HCT116 (cell line): ENCODE measurements around the gene PIMREG. TPM values are rescaled to one million over a fixed set of nuclear protein-coding genes. Genes with fewer than 3 reads are reported as not detected.

Source experiments
- ATAC-seq: fragments of 200-7000 bp; cut with Tn5 transposase; 2 replicates; pipeline ENCODE4 v1.9.1; 2020; ENCODE audit warnings: mild to moderate bottlenecking, moderate library complexity
- BruUV-seq: library from RNA; stranded (reverse); fragments of 400-500 nt; replicated peaks from 2 replicates; lab custom pipeline; 2021; lab: Mats Ljungman, UMichigan
- CTCF ChIA-PET: fragments of 300-600 bp; sonication (Branson Sonifier 250); formaldehyde crosslinking; loops from one replicate; lab custom pipeline; 2021; ENCODE audit warnings: antibody characterized with exemption; lab: Charles Lee
- POLR2A ChIA-PET: fragments of 300-600, 350-600 bp; sonication (Branson Sonifier 250); formaldehyde crosslinking; loops from one replicate; lab custom pipeline; 2021; ENCODE audit warnings: antibody characterized with exemption; lab: Charles Lee
- RAD21 ChIA-PET, 2 experiments: fragments of 300-600 bp; sonication (Branson Sonifier 250); formaldehyde crosslinking; loops; one replicate each; lab custom pipeline; 2023; ENCODE audit warnings: low total read pairs in 2 of 2; ENCODE audit not compliant: uncharacterized antibody in 2 of 2, unreplicated experiment in 2 of 2, low non-redundant PET in 1 of 2; lab: Charles Lee
- DNase-seq: peaks from one replicate; pipeline ENCODE4 v3.0.0-alpha.2; 2010; ENCODE audit warnings: low read depth, low spot score
- H2AFZ ChIP-seq: fragments of 200-600 bp; shearing (Covaris generic), sonication (generic); 2 replicates; pipeline ENCODE4 v1.6.1; 2017; ENCODE audit warnings: low read depth, mixed run types, mixed read lengths, antibody characterized with exemption, low read length; ENCODE audit not compliant: poor library complexity, severe bottlenecking
- H3K27ac ChIP-seq: 2 replicates; pipeline ENCODE4 v1.5.1; 2012; ENCODE audit warnings: low read depth, low read length
- H3K27me3 ChIP-seq: fragments of 200-600 bp; sonication (generic); 2 replicates; pipeline ENCODE4 v1.6.1; 2016; ENCODE audit warnings: mixed run types, low read length, mixed read lengths; ENCODE audit not compliant: insufficient read depth
- H3K36me3 ChIP-seq, 2 experiments: fragments of 200-500 bp in 1 of 2; fragments of 200-600 bp in 1 of 2; sonication (Bioruptor generic) in 1 of 2; sonication (generic) in 1 of 2; 2 replicates each; pipeline versions ENCODE4 v1.5.1 to v1.6.1; 2014 to 2016; ENCODE audit warnings: low read length in 2 of 2, inconsistent platforms in 1 of 2, mixed read lengths in 1 of 2, mixed run types in 1 of 2; ENCODE audit not compliant: insufficient read depth in 2 of 2, control insufficient read depth in 1 of 2
- H3K4me1 ChIP-seq, 2 experiments: fragments of 200-600 bp in 1 of 2; sonication (generic) in 1 of 2; 2 replicates each; pipeline versions ENCODE4 v1.5.1 to v1.6.1; 2012 to 2017; ENCODE audit warnings: low read length in 2 of 2, inconsistent platforms in 1 of 2, mild to moderate bottlenecking in 1 of 2, mixed read lengths in 1 of 2, mixed run types in 1 of 2, moderate library complexity in 1 of 2; ENCODE audit not compliant: insufficient read depth in 2 of 2, control insufficient read depth in 1 of 2
- H3K4me2 ChIP-seq: fragments of 200-600 bp; sonication (generic); 2 replicates; pipeline ENCODE4 v1.6.1; 2017; ENCODE audit warnings: mixed run types, low read length, mixed read lengths
- H3K4me3 ChIP-seq, 2 experiments: fragments of 200-600 bp in 1 of 2; sonication (generic) in 1 of 2; replicated peaks in 1 of 2; 2 replicates each; pipeline ENCODE4 v1.5.1; 2011 to 2016; ENCODE audit warnings: low read length in 2 of 2, control low read depth in 1 of 2, low read depth in 1 of 2, mild to moderate bottlenecking in 1 of 2, mixed read lengths in 1 of 2, mixed run types in 1 of 2
- H3K79me2 ChIP-seq: fragments of 200-600 bp; sonication (generic); 2 replicates; pipeline ENCODE4 v1.6.1; 2017; ENCODE audit warnings: mild to moderate bottlenecking, mixed run types, low read length, moderate library complexity, mixed read lengths; ENCODE audit not compliant: insufficient read depth
- H3K9ac ChIP-seq: fragments of 200-600 bp; sonication (generic); 2 replicates; pipeline ENCODE4 v1.6.1; 2016; ENCODE audit warnings: low read length, mixed read lengths
- H3K9me2 ChIP-seq: fragments of 200-600 bp; sonication (generic), shearing (Covaris generic); 2 replicates; pipeline ENCODE4 v1.6.1; 2017; ENCODE audit warnings: mixed run types, mild to moderate bottlenecking, moderate library complexity; ENCODE audit not compliant: insufficient read depth
- H3K9me3 ChIP-seq, 2 experiments: fragments of 200-500 bp in 1 of 2; fragments of 200-600 bp in 1 of 2; sonication (Bioruptor generic) in 1 of 2; sonication (generic) in 1 of 2; 2 replicates each; pipeline ENCODE4 v1.6.1; 2014 to 2017; ENCODE audit warnings: low read length in 2 of 2, mixed read lengths in 2 of 2, inconsistent platforms in 1 of 2, low read depth in 1 of 2, mild to moderate bottlenecking in 1 of 2, mixed run types in 1 of 2, moderate library complexity in 1 of 2; ENCODE audit not compliant: control insufficient read depth in 1 of 2, insufficient read depth in 1 of 2
- H4K20me1 ChIP-seq: fragments of 200-600 bp; sonication (generic), shearing (Covaris generic); 2 replicates; pipeline ENCODE4 v1.6.1; 2017; ENCODE audit warnings: mixed run types, mild to moderate bottlenecking, moderate library complexity; ENCODE audit not compliant: insufficient read depth
- CBX3 ChIP-seq: IDR thresholded peaks from 2 replicates; pipeline ENCODE4 v1.6.1; 2012; ENCODE audit warnings: low read depth
- CTCF ChIP-seq, 3 experiments: fragments of 200-600 bp in 1 of 3; sonication (generic) in 1 of 3; IDR thresholded peaks in 2 of 3; conservative IDR thresholded peaks in 1 of 3; 2 replicates each; pipeline ENCODE4 v1.5.1; 2012 to 2017; ENCODE audit warnings: low read depth in 2 of 3, low read length in 2 of 3, antibody characterized with exemption in 1 of 3, borderline replicate concordance in 1 of 3, control low read depth in 1 of 3, mild to moderate bottlenecking in 1 of 3, mixed read lengths in 1 of 3, mixed run types in 1 of 3, moderate library complexity in 1 of 3; ENCODE audit not compliant: insufficient read depth in 1 of 3
- POLR2A ChIP-seq: IDR thresholded peaks from 2 replicates; pipeline ENCODE4 v1.7.0; 2011; ENCODE audit warnings: borderline replicate concordance; ENCODE audit not compliant: insufficient read depth, insufficient read length; ENCODE audit errors: extremely low read depth
- RAD21 ChIP-seq: IDR thresholded peaks from 2 replicates; pipeline ENCODE4 v1.6.1; 2012; ENCODE audit warnings: low read depth, mild to moderate bottlenecking
- intact Hi-C: fragments of 100-400 bp; cut with micrococcal nuclease; formaldehyde crosslinking; loops from 2 replicates; pipeline ENCODE4 v1.10.0; 2022
- total RNA-seq: library from RNA; stranded (reverse); gene quantifications from one replicate; pipeline ENCODE4 v1.2.1, GENCODE V29; 2021; ENCODE audit not compliant: unreplicated experiment

PIMREG gene
- total RNA-seq, 1 experiment from 2014 or later = 57.0 TPM

DNA sequence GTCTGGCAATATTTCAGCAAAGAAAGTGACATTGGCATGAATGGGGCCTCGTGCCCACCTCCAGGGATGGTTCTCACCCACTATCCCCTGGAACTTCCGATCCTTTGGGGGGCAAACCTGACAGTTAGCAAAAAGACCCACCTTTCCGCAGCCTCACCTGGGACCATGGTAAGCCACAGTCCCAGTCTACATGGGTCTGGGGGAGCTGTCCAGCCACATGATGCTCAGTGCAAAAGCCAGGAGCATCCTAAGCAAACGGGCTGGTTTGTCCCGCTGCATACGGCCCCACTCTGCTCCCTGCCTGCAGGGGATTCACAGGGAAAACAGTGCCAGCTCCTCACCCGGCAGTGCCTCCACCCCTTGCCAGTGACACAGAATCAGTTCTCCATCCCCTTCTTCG, 28.6 kb upstream of the PIMREG start:
- no TSS peak for BruUV-seq
- Histone ChIP-seq H2AFZ (no peak overlapping the region), H3K27me3 (peaks cover 29% of the 10 kb centered on the region), H3K9me3 (no peaks in the 10 kb centered on the region), H3K4me3 (no peak overlapping the region)
- intact Hi-C loops = no loop called here
- ChIA-PET CTCF (no interaction called here), POLR2A (no interaction called here)
- TF ChIP-seq POLR2A = no peak
- TF ChIP-seq, all 23 proteins: peak for 0
- RAD21 ChIA-PET = no interaction called here
- no peaks in the 10 kb centered on the region for H3K9me2 ChIP-seq
- DNase-seq = no peak
- H4K20me1 ChIP-seq = no peaks in the 10 kb centered on the region
- no peak overlapping the region for H3K27ac ChIP-seq
- no peaks in the 10 kb centered on the region for H3K79me2 ChIP-seq
- H3K9ac ChIP-seq = no peak overlapping the region
- no peaks in the 10 kb centered on the region; a peak in 1 of 4 replicates for H3K4me1 ChIP-seq
- no peak for ATAC-seq
- no peak overlapping the region for H3K4me2 ChIP-seq
- no peaks in the 10 kb centered on the region for H3K36me3 ChIP-seq

DNA sequence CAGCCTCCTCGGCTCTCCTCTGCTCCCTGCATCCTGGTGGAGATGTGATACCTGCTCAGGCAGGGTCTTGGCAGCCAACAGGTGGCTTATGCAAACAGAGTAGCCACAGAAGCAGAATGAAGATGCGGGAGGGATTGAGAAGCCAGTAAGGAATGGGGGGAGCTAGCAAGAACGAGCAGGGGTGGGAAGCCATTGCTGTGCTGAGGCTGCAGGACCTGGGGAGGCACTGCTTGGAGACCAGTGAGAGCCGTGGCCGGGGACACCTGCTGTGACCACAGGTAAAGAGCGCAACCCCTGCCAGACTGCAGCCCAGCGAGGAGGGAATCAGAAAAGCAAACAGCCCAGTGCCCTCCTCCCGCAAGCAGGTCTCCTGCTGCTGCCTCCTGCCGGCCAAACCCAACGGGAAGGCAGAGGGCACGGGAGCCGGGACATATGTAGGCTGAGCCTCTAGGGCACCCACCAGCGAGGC, 24.0 kb upstream of the PIMREG start:
- TF ChIP-seq CBX3 (no peak), RAD21 (peak; percentile 47), CTCF (IDR thresholded peaks at IDR 0.05 in 2 of 3, conservative IDR thresholded peaks at IDR 0.05 in 1 of 3; ENCODE audit: borderline replicate concordance in 1 of 3, insufficient read depth in 1 of 3, low read depth in 2 of 3, low read length in 2 of 3) (peak; percentile 49 to 70 (median 60); a peak in 5 of 6 replicates)
- H4K20me1 ChIP-seq = no peaks in the 10 kb centered on the region
- RAD21 ChIA-PET = no interaction called here
- peak overlapping the region; percentile 35 for H3K4me2 ChIP-seq
- POLR2A ChIA-PET = no interaction called here
- CTCF ChIA-PET = interaction anchor here (0.9 to 1.8 kb wide), 2 partner anchors 16 to 833 kb away, joined by 3 to 7 read pairs; no protein-coding TSS in a partner anchor
- intact Hi-C loops = loop anchor here (5.0 kb wide), 1 partner anchor 1173 kb away; no protein-coding TSS in a partner anchor
- DNase-seq = no peak
- peaks cover 0 to 4% of the 10 kb centered on the region in 2 experiments; a peak in 2 of 4 replicates for H3K4me1 ChIP-seq
- no TSS peak for BruUV-seq
- no peak overlapping the region for H3K9ac ChIP-seq
- no peaks in the 10 kb centered on the region for H3K36me3 ChIP-seq
- no peaks in the 10 kb centered on the region for H3K79me2 ChIP-seq
- H3K9me3 ChIP-seq = no peaks in the 10 kb centered on the region
- H2AFZ ChIP-seq = no peak overlapping the region
- H3K27ac ChIP-seq = no peak overlapping the region
- peak; percentile 68 for ATAC-seq
- H3K9me2 ChIP-seq = no peaks in the 10 kb centered on the region
- peaks cover 5% of the 10 kb centered on the region; the same call in 1 of the 2 replicates for H3K27me3 ChIP-seq
- H3K4me3 ChIP-seq = no peak overlapping the region
